Testis (tissue), 5 donors: ENCODE measurements around the gene KCTD14. TPM values are rescaled to one million over a fixed set of nuclear protein-coding genes. Genes with fewer than 3 reads are reported as not detected.

Experiments
- DNase-seq: peaks from one replicate; pipeline ENCODE4 v3.0.0-alpha.2; 2019
- H3K27ac ChIP-seq, 2 donors: fragments of 200-600 bp; sonication (generic); one replicate each; pipeline ENCODE4 v1.5.1; 2019
- H3K27me3 ChIP-seq: fragments of 200-600 bp; sonication (generic); one replicate; pipeline ENCODE4 v1.5.1; 2019
- H3K36me3 ChIP-seq: fragments of 200-600 bp; sonication (generic); one replicate; pipeline ENCODE4 v1.5.1; 2017; ENCODE audit warnings: low read depth; ENCODE audit errors: missing control alignments
- H3K4me1 ChIP-seq: fragments of 200-600 bp; sonication (generic); one replicate; pipeline ENCODE4 v1.5.1; 2019
- H3K4me3 ChIP-seq, 2 donors: fragments of 200-600 bp; sonication (generic); one replicate each; pipeline ENCODE4 v1.5.1; 2017 to 2019
- H3K9me3 ChIP-seq: fragments of 200-600 bp; sonication (generic); one replicate; pipeline ENCODE4 v1.5.1; 2017
- CTCF ChIP-seq, 3 experiments: fragments of 450-650 bp in 2 of 3; fragments of 200-600 bp in 1 of 3; sonication (generic) in 1 of 3; IDR thresholded peaks; one replicate each; pipeline ENCODE4 v1.5.1; 2016 to 2019; ENCODE audit warnings: antibody characterized with exemption in 3 of 3, mild to moderate bottlenecking in 2 of 3, moderate library complexity in 1 of 3
- POLR2A ChIP-seq: fragments of 450-650 bp; IDR thresholded peaks from one replicate; pipeline ENCODE4 v1.6.1; 2017; ENCODE audit warnings: antibody characterized with exemption, mild to moderate bottlenecking, moderate library complexity
- WGBS, 2 donors: methylation state at CpG; one replicate each; pipeline ENCODE4 v1.1.5; 2018; 5-methylcytosine and 5-hydroxymethylcytosine counted together
- intact Hi-C: fragments of 100-400 bp; cut with DNase I; formaldehyde crosslinking; loops from one replicate; pipeline ENCODE4 v1.15.1; 2023; ENCODE audit warnings: low total_unique reads
- long read RNA-seq, 2 donors: transcript quantifications; one replicate each; lab custom pipeline, GENCODE V29; 2026
- polyA plus RNA-seq: library from polyadenylated mRNA; stranded (reverse); fragments of 350-450 nt; fragmentation: Illumina TruSeq; extraction: RNeasy Lipid Tissue Mini Kit (QIAGEN cat#74804); gene quantifications from one replicate; pipeline ENCODE4 v1.2.3, GENCODE V29; 2014; ENCODE audit warnings: low read depth, low replicate concordance; ENCODE audit not compliant: insufficient read depth
- total RNA-seq, 2 donors: library from RNA; depleted of rRNA; stranded (reverse); fragments of >200 nt; gene quantifications; one replicate each; pipeline ENCODE4 v1.2.3, GENCODE V29; 2016

The KCTD14 gene
- total RNA-seq: 1 to 10 TPM in 1 of 2 donors, under 1 TPM in 1; 0.71 to 1.4 TPM
- 3.8 TPM for polyA plus RNA-seq
- long read RNA-seq, donor 1, partial matches to known transcripts: 0 of 2 reads
- long read RNA-seq, donor 1, other reads (novel, unspliced or antisense): 0 of 2 reads
- long read RNA-seq, donor 2, partial matches to known transcripts: 0 of 1 reads
- long read RNA-seq, donor 2, other reads (novel, unspliced or antisense): 0 of 1 reads

- Histone ChIP-seq H3K27me3 (no peaks in the 10 kb centered on the region), H3K27ac (peak within 1 kb of the TSS; percentile 10 to 51), H3K9me3 (no peaks in the 10 kb centered on the region), H3K36me3 (no peaks in the 10 kb centered on the region), H3K4me3 (peak within 1 kb of the TSS; percentile 52 to 63), H3K4me1 (peaks cover 3% of the 10 kb centered on the region)
- intact Hi-C loops: no loop called here
- DNase-seq: peak; percentile 43
- 6 to 12% methylated on average over 34 to 37 of the region's 37 CpGs for WGBS, 2 donors
- TF ChIP-seq CTCF (IDR thresholded peaks at IDR 0.05) (no peak), POLR2A (no peak)
Observed at GRCh38 chr11:78022397-78023396, at the start of gene KCTD14. TSS of gene KCTD14 (minus strand) at chr11:78023276. CDS start at chr11:78023249, 27 bp downstream.

- H3K27ac ChIP-seq: no peak overlapping the region
- no peaks in the 10 kb centered on the region for H3K9me3 ChIP-seq
- H3K4me3 ChIP-seq: no peak overlapping the region
- peaks cover 3% of the 10 kb centered on the region for H3K4me1 ChIP-seq
- no peaks in the 10 kb centered on the region for H3K27me3 ChIP-seq
- H3K36me3 ChIP-seq: no peaks in the 10 kb centered on the region
- no peak for DNase-seq
- TF ChIP-seq POLR2A: no peak
- TF ChIP-seq CTCF (IDR thresholded peaks at IDR 0.05): no peak
- intact Hi-C loops: no loop called here
- WGBS, 2 donors: 95 to 96% methylated on average over 4 of the region's 4 CpGs
Observed at GRCh38 chr11:78072455-78072854, 49.4 kb upstream of the KCTD14 start.

GRCh38 chr11:78071717-78072116 is 48.6 kb upstream of the KCTD14 start:
- TF ChIP-seq POLR2A (no peak), CTCF (IDR thresholded peaks at IDR 0.05) (no peak)
- Histone ChIP-seq H3K9me3 (no peaks in the 10 kb centered on the region), H3K27ac (no peak overlapping the region), H3K4me1 (no peaks in the 10 kb centered on the region), H3K36me3 (no peaks in the 10 kb centered on the region), H3K4me3 (no peak overlapping the region), H3K27me3 (no peaks in the 10 kb centered on the region)
- intact Hi-C loops: no loop called here
- DNase-seq: no peak
- WGBS, 2 donors: 82 to 85% methylated on average over 3 of the region's 3 CpGs

GRCh38 chr11:78070621-78071020 is 47.5 kb upstream of the KCTD14 start:
- H3K9me3 ChIP-seq: no peaks in the 10 kb centered on the region
- no peak overlapping the region for H3K27ac ChIP-seq
- TF ChIP-seq CTCF (IDR thresholded peaks at IDR 0.05): no peak
- TF ChIP-seq POLR2A: no peak
- no peak for DNase-seq
- no peaks in the 10 kb centered on the region for H3K4me1 ChIP-seq
- H3K4me3 ChIP-seq: no peak overlapping the region
- intact Hi-C loops: no loop called here
- no peaks in the 10 kb centered on the region for H3K27me3 ChIP-seq
- H3K36me3 ChIP-seq: no peaks in the 10 kb centered on the region
- WGBS, 2 donors: 59 to 75% methylated on average over 2 of the region's 2 CpGs
